Subcutaneous adipose tissue (tissue), 4 donors: ENCODE data around the gene RGR. TPM values are rescaled to one million over a fixed set of nuclear protein-coding genes. Genes with fewer than 3 reads are reported as not detected.

Source experiments
- total RNA-seq, 4 donors: library from RNA; depleted of rRNA; stranded (reverse); fragments of >200 nt; gene quantifications; one replicate each; pipeline ENCODE4 v1.1.0, GENCODE V29; 2016
- TF ChIP-seq, protein P1 (sequence below): fragments of 450-650 bp; IDR thresholded peaks from one replicate; pipeline ENCODE4 v1.5.1; 2016; ENCODE audit warnings: low read depth, mild to moderate bottlenecking, control low read depth, antibody characterized with exemption, moderate library complexity

RGR gene
- total RNA-seq, 4 donors from 2014 or later: 0.44 TPM; not detected in 3

DNA sequence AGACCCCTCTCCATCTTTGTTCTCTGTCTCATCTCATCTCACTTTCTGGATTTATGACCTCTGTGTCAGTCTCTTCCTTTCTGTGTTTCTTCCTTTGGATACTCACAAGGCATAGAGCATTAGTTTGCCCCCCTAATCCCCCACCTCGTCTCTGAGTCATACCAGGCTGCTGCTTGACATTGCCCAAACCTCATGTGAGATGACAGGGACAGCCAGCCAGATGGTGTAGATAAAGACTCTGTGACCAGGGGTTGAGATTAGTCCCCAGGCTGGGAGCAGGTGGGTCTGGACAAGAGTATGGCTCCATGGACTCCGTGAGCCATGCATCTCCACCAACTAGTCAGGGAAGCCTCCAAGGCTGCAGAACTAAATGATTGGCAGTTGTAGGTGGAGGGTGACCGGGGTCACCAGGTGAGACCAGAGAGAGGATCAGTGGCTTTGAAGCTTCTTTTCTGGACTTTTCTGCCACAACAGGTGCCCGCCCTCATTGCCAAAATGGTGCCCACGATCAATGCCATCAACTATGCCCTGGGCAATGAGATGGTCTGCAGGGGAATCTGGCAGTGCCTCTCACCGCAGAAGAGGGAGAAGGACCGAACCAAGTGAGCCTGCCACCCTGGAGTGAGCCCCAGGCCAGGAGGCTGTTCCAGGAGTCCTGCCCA is 13.3 kb downstream of the RGR start:
- TF ChIP-seq, protein P1, sequence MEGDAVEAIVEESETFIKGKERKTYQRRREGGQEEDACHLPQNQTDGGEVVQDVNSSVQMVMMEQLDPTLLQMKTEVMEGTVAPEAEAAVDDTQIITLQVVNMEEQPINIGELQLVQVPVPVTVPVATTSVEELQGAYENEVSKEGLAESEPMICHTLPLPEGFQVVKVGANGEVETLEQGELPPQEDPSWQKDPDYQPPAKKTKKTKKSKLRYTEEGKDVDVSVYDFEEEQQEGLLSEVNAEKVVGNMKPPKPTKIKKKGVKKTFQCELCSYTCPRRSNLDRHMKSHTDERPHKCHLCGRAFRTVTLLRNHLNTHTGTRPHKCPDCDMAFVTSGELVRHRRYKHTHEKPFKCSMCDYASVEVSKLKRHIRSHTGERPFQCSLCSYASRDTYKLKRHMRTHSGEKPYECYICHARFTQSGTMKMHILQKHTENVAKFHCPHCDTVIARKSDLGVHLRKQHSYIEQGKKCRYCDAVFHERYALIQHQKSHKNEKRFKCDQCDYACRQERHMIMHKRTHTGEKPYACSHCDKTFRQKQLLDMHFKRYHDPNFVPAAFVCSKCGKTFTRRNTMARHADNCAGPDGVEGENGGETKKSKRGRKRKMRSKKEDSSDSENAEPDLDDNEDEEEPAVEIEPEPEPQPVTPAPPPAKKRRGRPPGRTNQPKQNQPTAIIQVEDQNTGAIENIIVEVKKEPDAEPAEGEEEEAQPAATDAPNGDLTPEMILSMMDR: no peak

DNA sequence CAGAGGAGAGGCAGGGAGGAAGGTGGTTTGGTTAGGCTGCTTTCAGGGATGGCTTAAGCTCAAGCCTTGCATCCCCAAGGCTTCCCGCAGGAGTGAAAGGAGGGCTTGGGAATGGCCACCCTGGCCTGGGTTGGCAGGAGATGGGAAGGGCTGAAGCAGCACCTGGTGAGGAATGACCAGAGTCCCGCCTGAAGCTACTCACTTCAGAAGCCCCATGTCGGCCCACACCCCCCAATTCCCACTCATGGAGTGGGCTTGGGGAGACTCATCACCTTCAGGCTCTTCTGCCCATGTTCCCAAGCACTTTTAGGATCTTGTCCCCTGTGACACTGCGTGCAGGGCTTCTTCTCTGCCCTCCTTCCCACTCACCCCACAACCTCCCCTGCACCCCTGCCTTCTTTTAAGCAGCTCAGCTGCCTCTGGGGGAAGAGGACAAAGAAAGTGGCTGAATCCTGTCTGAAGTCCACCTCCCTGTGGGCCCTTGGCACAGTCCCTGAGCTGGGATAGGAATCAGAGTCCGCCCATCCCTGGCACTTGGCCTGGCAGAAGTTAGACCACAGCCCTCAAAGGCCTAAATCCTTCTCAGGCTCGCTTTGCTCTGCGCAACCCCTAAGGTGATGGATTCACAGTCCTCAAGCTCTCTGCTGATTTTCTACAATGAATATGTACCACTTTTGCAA is 16.5 kb downstream of the RGR start:
- TF ChIP-seq, protein P1: no peak

DNA sequence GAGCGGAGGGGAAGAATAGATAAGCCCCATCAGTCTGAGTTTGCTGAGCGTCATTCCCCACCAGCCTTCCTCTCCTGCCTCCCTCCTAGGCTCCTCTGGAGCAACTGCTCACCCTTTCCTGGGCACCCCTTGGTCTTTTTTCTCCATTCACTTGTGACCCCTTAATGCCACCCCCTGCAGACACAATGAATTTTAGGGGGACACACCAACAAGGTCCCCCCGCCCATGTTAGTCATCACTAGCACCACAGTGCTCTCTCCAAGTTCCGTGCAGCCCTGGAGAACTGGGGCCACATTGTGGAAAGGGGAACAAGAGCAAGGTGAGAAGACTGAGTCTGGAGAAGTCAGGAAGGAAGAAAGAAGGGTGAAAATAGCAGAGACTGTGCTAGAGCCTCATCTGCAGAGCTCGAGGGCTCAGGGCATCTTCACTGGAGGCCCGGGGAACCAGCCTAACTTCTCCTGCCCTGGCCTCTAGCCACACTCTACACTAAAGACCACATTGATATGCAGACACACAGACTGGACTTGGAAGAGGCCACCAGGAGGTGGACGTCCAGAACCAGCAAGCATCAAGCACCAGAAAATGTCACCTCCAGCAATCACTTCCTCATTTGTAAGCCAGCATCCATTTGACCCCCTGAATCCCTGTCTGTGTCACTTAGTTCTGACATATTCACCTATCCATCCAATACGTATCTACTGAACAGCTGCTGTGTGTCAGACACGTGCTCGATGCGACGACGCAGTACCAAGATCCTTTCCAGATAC is 17.5 kb downstream of the RGR start:
- TF ChIP-seq, protein P1: no peak

DNA sequence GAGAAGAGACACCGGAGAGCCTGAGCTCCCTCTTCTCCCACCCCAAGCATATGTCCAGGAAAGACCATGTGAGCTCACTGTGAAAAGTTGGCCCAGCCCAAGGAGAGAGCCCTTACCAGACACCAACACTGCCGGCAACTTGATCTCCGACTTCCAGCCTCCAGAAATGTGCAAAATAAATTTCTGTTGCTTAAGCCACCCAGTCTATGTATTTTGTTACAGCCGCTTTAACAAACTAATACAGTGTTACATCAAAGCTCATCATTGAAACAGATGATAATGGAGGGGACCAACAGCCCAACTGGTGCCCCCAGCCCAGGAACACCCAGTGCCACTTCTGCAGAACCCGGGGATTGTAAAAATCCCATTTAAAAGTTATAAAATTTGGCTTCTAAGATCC is 18.9 kb downstream of the RGR start:
- TF ChIP-seq, protein P1: no peak

DNA sequence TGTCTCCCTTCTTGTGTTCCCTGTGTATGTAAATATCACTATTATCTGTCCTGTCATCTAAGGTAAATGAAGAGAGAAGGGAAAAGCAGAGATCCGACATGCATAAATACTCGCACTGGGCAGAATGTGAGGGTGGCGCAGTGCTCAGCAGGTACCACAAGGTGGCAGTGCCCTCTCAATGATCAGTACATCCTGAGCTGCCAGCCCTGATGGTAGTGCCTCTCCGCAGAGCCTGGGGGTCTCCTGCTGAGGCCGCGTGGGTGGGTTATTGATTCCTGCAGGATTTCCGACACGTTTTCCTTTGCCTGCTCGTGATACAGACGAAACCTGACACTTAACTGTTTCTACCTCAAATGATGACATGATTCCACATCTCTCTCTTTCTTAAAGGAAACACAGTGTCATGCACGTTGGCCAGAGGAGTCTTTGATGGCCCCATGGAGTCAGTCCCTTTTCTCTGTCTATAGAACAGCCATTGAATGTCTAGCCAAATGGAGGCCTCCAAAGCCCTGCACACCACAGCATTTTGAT is 19.8 kb downstream of the RGR start:
- TF ChIP-seq, protein P1: no peak

DNA sequence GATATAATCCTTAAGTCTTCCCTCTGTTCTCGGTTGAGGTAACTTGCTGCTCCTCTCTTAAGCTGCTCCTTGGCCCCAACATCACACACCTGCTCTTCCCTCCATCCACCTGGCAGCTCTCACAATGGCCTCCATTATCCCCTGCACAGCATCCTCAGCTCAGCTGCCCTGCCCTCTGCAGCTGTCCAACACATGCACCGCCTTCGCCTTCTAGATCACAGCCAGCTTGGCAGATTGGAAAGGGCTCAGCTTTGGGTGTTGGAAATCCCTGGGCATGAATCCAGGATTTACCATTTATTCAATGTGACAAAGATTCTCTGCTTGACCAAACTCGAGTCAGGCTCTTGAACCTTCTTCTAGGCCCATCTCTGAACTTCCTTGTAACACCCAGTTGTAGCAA is 20.6 kb downstream of the RGR start:
- TF ChIP-seq, protein P1: no peak

DNA sequence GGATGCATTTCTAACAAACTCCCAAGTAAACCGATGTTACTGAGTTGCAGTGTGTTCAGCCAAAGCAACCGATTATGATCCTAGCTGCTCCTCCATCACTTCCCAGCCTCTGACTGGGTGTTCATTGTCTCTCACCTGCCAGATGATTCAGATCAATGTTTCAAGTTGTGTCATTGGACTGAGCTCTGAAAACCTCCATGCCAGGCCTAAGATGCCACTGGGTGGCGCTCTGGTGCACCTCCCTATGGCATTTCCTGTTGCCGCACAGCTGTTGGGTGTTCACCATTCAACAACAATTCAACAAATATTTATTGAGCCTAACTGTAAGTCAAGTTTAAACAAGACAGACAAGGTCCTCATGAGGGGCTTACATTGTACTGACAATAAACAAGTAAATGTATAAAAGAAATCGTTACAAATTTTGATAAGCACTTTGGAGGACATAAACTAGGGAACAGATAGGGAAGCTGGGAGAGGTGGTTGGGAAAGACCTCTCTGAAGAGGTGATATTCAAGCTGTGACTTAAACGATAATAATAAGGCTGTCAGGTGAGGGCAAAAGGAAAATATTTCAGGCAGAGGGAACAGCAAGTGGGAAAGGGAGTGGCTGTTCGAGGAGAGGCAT is 22.8 kb downstream of the RGR start:
- TF ChIP-seq, protein P1: no peak
